Fibroblast of the aortic adventitia (primary cell): Measurements from ENCODE around the gene ANO7. TPM values are rescaled to one million over a fixed set of nuclear protein-coding genes. Genes with fewer than 3 reads are reported as not detected.

ENCODE experiments used
- DNase-seq: peaks from one replicate; pipeline ENCODE4 v3.0.0-alpha.2; 2010; ENCODE audit warnings: low read depth
- H3K4me3 ChIP-seq: 2 replicates; pipeline ENCODE4 v1.5.1; 2011; ENCODE audit warnings: low read depth, mild to moderate bottlenecking, control low read depth, low read length, moderate library complexity
- CTCF ChIP-seq: IDR thresholded peaks from 2 replicates; pipeline ENCODE4 v1.5.1; 2011; ENCODE audit warnings: mild to moderate bottlenecking, low read length, control low read depth, inconsistent platforms; ENCODE audit not compliant: insufficient read depth
- total RNA-seq: library from RNA; depleted of rRNA; stranded (reverse); fragments of >200 nt; gene quantifications from 2 replicates; pipeline ENCODE4 v1.2.3, GENCODE V29; 2012; ENCODE audit warnings: low replicate concordance

ANO7 gene
- total RNA-seq, 1 donor = 1.7 TPM

DNA sequence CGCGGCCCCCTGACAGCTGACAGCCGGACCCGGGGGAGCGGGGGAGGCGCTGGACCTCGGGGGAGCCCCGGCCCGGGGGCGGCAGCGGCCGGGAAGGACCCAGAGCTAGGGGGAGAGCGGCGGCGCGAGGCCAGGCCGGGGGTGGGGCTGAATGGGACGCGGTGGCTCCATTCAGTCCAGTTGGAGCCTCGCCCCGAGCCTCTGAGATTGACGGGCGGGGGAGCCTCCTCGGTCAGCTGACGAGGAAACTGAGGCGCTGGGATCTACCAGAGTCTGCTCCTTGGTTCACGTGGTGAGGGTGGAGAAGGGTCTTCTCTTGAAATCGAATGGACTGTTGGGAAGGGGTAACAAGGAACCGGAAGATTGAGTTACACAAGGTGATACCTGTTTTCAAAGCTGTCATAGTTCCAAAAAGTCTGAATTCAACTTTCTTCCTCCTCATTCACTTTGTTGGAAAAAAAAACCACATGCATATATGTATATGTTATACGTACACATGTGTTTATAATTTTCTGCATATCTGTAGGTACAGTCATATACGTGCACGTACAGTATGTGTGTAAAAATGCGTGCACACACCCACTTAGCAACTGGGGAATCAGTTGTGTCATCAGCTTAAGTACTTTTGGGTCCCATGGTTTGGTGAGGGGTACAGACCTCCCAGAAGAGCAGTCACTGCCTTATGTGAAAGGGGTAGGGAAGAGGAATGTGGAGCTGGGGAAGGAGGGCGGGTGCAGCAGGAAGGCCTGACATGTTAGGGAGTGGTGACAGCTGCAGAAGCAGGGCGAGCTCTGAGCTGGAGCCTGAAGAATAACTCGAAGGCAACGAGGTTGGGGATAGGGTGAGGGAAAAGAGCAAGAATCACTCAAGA is 37.6 kb upstream of the ANO7 start:
- H3K4me3 ChIP-seq = peak overlapping the region; percentile 85
- DNase-seq = peak; percentile 7
- TF ChIP-seq CTCF = no peak

DNA sequence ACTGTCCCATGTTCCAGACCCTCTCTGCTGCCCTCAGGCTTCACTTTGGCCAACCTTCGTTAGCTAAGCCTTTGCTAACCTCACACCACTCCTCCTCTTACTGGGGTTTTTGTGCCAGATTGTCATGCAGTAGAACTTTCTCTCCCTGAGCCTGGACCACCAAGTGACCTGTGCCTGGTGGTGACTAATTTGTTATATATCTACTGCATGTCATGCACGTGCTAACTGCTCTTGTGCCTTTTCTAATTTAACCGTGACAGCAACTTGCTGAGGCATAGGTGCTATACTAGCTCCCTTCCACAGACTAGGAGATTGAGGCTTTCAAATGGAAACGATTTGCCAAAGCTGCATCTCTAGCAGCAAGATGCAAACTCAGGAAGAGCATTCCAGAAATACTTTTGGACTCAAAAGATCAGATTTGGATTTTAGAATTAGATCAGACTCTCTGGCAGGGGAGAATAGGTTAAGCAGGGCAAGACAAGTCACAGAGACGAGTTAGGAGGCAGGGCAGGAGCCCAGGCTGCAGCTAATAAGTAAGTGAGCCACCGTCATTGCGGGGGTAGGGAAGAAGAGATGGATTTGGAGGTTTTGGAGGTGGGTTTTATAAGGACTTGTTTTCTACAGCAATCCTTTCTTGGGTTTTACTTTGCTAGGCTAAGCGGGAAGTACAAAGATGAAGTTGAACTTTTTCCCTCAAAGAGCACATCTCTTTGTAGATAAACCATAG is 36.4 kb upstream of the ANO7 start:
- DNase-seq = peak; percentile 7
- TF ChIP-seq CTCF = no peak
- peak overlapping the region; percentile 17 for H3K4me3 ChIP-seq

DNA sequence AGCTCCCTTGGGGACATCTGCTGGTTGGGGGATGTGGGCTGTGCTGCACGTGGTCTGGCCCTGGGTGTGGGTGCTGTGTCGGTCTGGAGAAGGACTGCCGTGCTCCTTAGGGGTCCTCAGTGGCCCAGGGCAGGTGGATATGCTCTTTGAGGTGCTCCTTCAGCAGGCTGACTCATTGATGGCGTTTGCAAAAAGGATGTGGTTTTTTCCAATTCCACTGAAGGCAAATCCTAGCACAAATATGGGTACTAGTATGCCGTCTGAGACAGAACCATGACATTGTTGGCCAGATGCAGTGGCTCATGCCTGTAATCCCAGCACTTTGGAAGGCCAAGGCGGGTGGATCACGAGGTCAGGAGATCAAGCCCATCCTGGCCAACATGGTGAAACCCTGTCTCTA is 34.9 kb upstream of the ANO7 start:
- H3K4me3 ChIP-seq = no peak overlapping the region
- no peak for DNase-seq
- no peak for TF ChIP-seq CTCF

DNA sequence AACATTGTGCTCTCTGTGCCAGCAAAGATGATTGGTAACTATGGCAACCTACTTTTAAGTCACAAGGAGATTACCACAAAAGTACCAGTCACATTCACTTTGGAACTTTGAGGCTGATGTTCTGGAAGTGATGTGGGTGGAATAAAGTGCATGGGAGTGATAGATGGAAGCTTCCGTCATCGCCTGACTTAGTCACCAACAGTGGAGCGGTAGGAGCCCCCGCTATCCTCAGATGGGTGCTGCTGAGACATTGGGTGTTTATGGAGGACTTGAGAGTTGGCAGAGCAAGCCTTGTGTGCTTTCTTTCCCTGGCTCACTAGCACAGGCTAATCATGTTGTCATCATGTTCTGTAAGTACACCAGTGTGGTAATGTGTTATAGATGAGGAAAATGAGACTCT is 33.6 kb upstream of the ANO7 start:
- DNase-seq = peak; percentile 63
- no peak overlapping the region for H3K4me3 ChIP-seq
- no peak for TF ChIP-seq CTCF

- TF ChIP-seq CTCF = no peak
- DNase-seq = no peak
These were observed 32.5 kb upstream of the ANO7 start for GRCh38 chr2:241155936-241156335.

GRCh38 chr2:241156971-241157441 is 31.5 kb upstream of the ANO7 start:
- no peak overlapping the region for H3K4me3 ChIP-seq
- no peak for DNase-seq
- no peak for TF ChIP-seq CTCF

More at GRCh38 chr2:241155936-241156335, 32.5 kb upstream of the ANO7 start:
- no peak overlapping the region for H3K4me3 ChIP-seq
